GM21717 (cell line): ENCODE data around the gene ERICH3.
A peak's percentile ranks its signal among the peaks of the same experiment; 100 is the strongest.

Experiments
- ATAC-seq: cut with Tn5 transposase; IDR thresholded peaks from one replicate; pipeline ENCODE4 v1.9.1; 2021; ENCODE audit warnings: mild to moderate bottlenecking, moderate library complexity; ENCODE audit not compliant: unreplicated experiment

Gene ERICH3

GRCh38 chr1:74673351-74674111 is at the start of gene ERICH3:
Gene ERICH3 (minus strand): TSS chr1:74673792. CDS start chr1:74673519, 273 bp downstream.
- ATAC-seq = peak; percentile 68

- no peak for ATAC-seq
Observed at GRCh38 chr1:74717626-74718025, 44.0 kb upstream of the ERICH3 start.

GRCh38 chr1:74716822-74717221 is 43.2 kb upstream of the ERICH3 start:
- ATAC-seq = no peak

- ATAC-seq = no peak
Observed at GRCh38 chr1:74715806-74716205, 42.2 kb upstream of the ERICH3 start.

GRCh38 chr1:74715236-74715502 is 41.6 kb upstream of the ERICH3 start:
- peak; percentile 37 for ATAC-seq

GRCh38 chr1:74714429-74715235 is 41.0 kb upstream of the ERICH3 start:
- ATAC-seq = peak; percentile 78

GRCh38 chr1:74713849-74714248 is 40.3 kb upstream of the ERICH3 start:
- ATAC-seq = no peak

GRCh38 chr1:74712881-74713280 is 39.3 kb upstream of the ERICH3 start:
- no peak for ATAC-seq

GRCh38 chr1:74703386-74704182 is 30.0 kb upstream of the ERICH3 start:
- ATAC-seq = no peak

GRCh38 chr1:74699331-74699730 is 25.7 kb upstream of the ERICH3 start:
- ATAC-seq = no peak

GRCh38 chr1:74697832-74698231 is 24.2 kb upstream of the ERICH3 start:
- no peak for ATAC-seq

GRCh38 chr1:74693473-74693872 is 19.9 kb upstream of the ERICH3 start:
- no peak for ATAC-seq

- no peak for ATAC-seq
Observed at GRCh38 chr1:74690909-74691308, 17.3 kb upstream of the ERICH3 start.

GRCh38 chr1:74690364-74690696 is 16.7 kb upstream of the ERICH3 start:
- no peak for ATAC-seq

GRCh38 chr1:74689621-74690363 is 16.2 kb upstream of the ERICH3 start:
- peak; percentile 49 for ATAC-seq

- no peak for ATAC-seq
Observed at GRCh38 chr1:74686928-74687327, 13.3 kb upstream of the ERICH3 start.

- ATAC-seq = no peak
Observed at GRCh38 chr1:74684301-74684700, 10.7 kb upstream of the ERICH3 start.

GRCh38 chr1:74683656-74684055 is 10.1 kb upstream of the ERICH3 start:
- ATAC-seq = no peak

GRCh38 chr1:74681851-74682250 is 8.3 kb upstream of the ERICH3 start:
- no peak for ATAC-seq

GRCh38 chr1:74681449-74681848 is 7.9 kb upstream of the ERICH3 start:
- ATAC-seq = peak; percentile 88

GRCh38 chr1:74681001-74681400 is 7.4 kb upstream of the ERICH3 start:
- ATAC-seq = peak; percentile 41
